GM12878 (cell line): ENCODE data around the gene C2orf68. TPM values are rescaled to one million over a fixed set of nuclear protein-coding genes. Genes with fewer than 3 reads are reported as not detected.

Experiments
- ATAC-seq: fragments of 200-7000 bp; cut with Tn5 transposase; 3 replicates; pipeline ENCODE4 v1.9.1; 2020; ENCODE audit warnings: mild to moderate bottlenecking, moderate library complexity
- BruUV-seq: library from RNA; stranded (reverse); fragments of 400-500 nt; replicated peaks from 2 replicates; lab custom pipeline; 2021; lab: Mats Ljungman, UMichigan
- CTCF ChIA-PET: fragments of 300-600 bp; sonication (Branson Sonifier 250); formaldehyde crosslinking; extraction: SDS; loops from one replicate; lab custom pipeline; 2021; ENCODE audit warnings: inconsistent platforms; lab: Yijun Ruan, JAX
- POLR2A ChIA-PET: fragments of 350-600 bp; formaldehyde crosslinking; extraction: SDS; loops from one replicate; lab custom pipeline; 2021; ENCODE audit warnings: inconsistent platforms; lab: Charles Lee
- RAD21 ChIA-PET: fragments of 300-600 bp; sonication (Branson Sonifier 250); formaldehyde crosslinking; loops from one replicate; lab custom pipeline; 2023; ENCODE audit warnings: antibody characterized with exemption; ENCODE audit not compliant: unreplicated experiment; lab: Charles Lee
- SMC1A ChIA-PET: fragments of 300-600 bp; sonication (Branson Sonifier 250); formaldehyde crosslinking; loops from one replicate; lab custom pipeline; 2023; ENCODE audit not compliant: unreplicated experiment, uncharacterized antibody; lab: Charles Lee
- DNase-seq: peaks from one replicate; pipeline ENCODE4 v3.0.0-alpha.2; 2011; ENCODE audit warnings: low read depth, low spot score
- FAIRE-seq: peaks from 3 replicates; lab custom pipeline; 2011; peaks lifted over from hg19 to GRCh38; lab: Jason Lieb, UNC
- H2AFZ ChIP-seq: 2 replicates; pipeline ENCODE4 v1.6.0; 2011; ENCODE audit warnings: low read depth, low read length, control low read depth; ENCODE audit not compliant: control insufficient read depth
- H3K27ac ChIP-seq: 2 replicates; pipeline ENCODE4 v1.5.1; 2011; ENCODE audit warnings: control low read depth; ENCODE audit not compliant: control insufficient read depth, insufficient read depth
- H3K27me3 ChIP-seq, 2 experiments: replicated peaks in 1 of 2; 2 replicates each; pipeline versions ENCODE4 v1.6.0 to v1.6.1; 2011; ENCODE audit warnings: low read length in 1 of 2; ENCODE audit not compliant: control insufficient read depth in 2 of 2, insufficient read depth in 2 of 2
- H3K36me3 ChIP-seq, 2 experiments: 2 replicates each; pipeline ENCODE4 v1.5.1; 2011; ENCODE audit warnings: low read length in 1 of 2; ENCODE audit not compliant: control insufficient read depth in 2 of 2, insufficient read depth in 2 of 2
- H3K4me1 ChIP-seq: 2 replicates; pipeline ENCODE4 v1.6.1; 2011; ENCODE audit warnings: mild to moderate bottlenecking, low read length, moderate library complexity, mixed read lengths; ENCODE audit not compliant: control insufficient read depth, insufficient read depth
- H3K4me2 ChIP-seq: 2 replicates; pipeline ENCODE4 v1.6.0; 2011; ENCODE audit warnings: control low read depth; ENCODE audit not compliant: control insufficient read depth, insufficient read depth
- H3K4me3 ChIP-seq: fragments of 200-600 bp; sonication (generic); 2 replicates; pipeline ENCODE4 v1.5.1; 2016
- H3K79me2 ChIP-seq: 2 replicates; pipeline ENCODE4 v1.6.0; 2011; ENCODE audit warnings: low read length; ENCODE audit not compliant: control insufficient read depth, insufficient read depth
- H3K9ac ChIP-seq: 2 replicates; pipeline ENCODE4 v1.8.0; 2011; ENCODE audit warnings: low read length, control low read depth, mixed read lengths; ENCODE audit not compliant: control insufficient read depth, insufficient read depth
- H3K9me3 ChIP-seq: replicated peaks from 3 replicates; pipeline ENCODE4 v1.5.1; 2011; ENCODE audit warnings: mild to moderate bottlenecking, low read length; ENCODE audit not compliant: control insufficient read depth, insufficient read depth
- H4K20me1 ChIP-seq: 2 replicates; pipeline ENCODE4 v1.6.0; 2011; ENCODE audit not compliant: control insufficient read depth, insufficient read depth
- BACH1 ChIP-seq: fragments of 450-650 bp; IDR thresholded peaks from 2 replicates; pipeline ENCODE4 v1.6.1; 2017; ENCODE audit warnings: mild to moderate bottlenecking, borderline replicate concordance
- BRCA1 ChIP-seq: IDR thresholded peaks from 2 replicates; pipeline ENCODE4 v1.6.1; 2011; ENCODE audit warnings: low read depth, low read length, improper control_type of control experiment
- DPF2 ChIP-seq: fragments of 450-650 bp; IDR thresholded peaks from 2 replicates; pipeline ENCODE4 v1.6.1; 2017; ENCODE audit warnings: mild to moderate bottlenecking
- EED ChIP-seq: sonication (generic); IDR thresholded peaks from 2 replicates; pipeline ENCODE4 v1.6.1; 2016; ENCODE audit warnings: antibody characterized with exemption, low read depth
- ETV6 ChIP-seq, 2 experiments: fragments of 450-650 bp in 1 of 2; IDR thresholded peaks in 1 of 2; conservative IDR thresholded peaks in 1 of 2; 2 replicates each; pipeline ENCODE4 v1.6.1; 2014; ENCODE audit warnings: antibody characterized with exemption in 1 of 2, borderline replicate concordance in 1 of 2, low read depth in 1 of 2, mild to moderate bottlenecking in 1 of 2, moderate library complexity in 1 of 2
- HDAC2 ChIP-seq: fragments of 200-600 bp; sonication (generic); IDR thresholded peaks from 2 replicates; pipeline ENCODE4 v1.6.1; 2017
- KDM1A ChIP-seq: fragments of 200-600 bp; sonication (generic); IDR thresholded peaks from 2 replicates; pipeline ENCODE4 v1.6.1; 2016; ENCODE audit warnings: borderline replicate concordance
- RB1 ChIP-seq: fragments of 450-650 bp; formaldehyde crosslinking; IDR thresholded peaks from 2 replicates; pipeline ENCODE4 v1.6.1; 2017; ENCODE audit warnings: mild to moderate bottlenecking, borderline replicate concordance
- RELB ChIP-seq: fragments of 450-650 bp; IDR thresholded peaks from 2 replicates; pipeline ENCODE4 v1.6.1; 2017; ENCODE audit warnings: low read depth, mild to moderate bottlenecking, moderate library complexity
- SMAD1 ChIP-seq: fragments of 450-650 bp; IDR thresholded peaks from 2 replicates; pipeline ENCODE4 v1.6.1; 2018; ENCODE audit warnings: mild to moderate bottlenecking, low read depth; ENCODE audit not compliant: partially characterized antibody
- SMAD5 ChIP-seq: IDR thresholded peaks from 2 replicates; pipeline ENCODE4 v1.6.1; 2016; ENCODE audit warnings: antibody characterized with exemption, low read depth
- SP1 ChIP-seq: IDR thresholded peaks from one replicate; pipeline ENCODE4 v1.6.1; 2011; ENCODE audit warnings: low read depth, low read length
- TBL1XR1 ChIP-seq: IDR thresholded peaks from 2 replicates; pipeline ENCODE4 v1.6.1; 2012; ENCODE audit warnings: low read depth, low read length, improper control_type of control experiment
- TCF7 ChIP-seq: IDR thresholded peaks from 2 replicates; pipeline ENCODE4 v1.6.1; 2014; ENCODE audit warnings: antibody characterized with exemption, borderline replicate concordance
- ZSCAN29 ChIP-seq: fragments of 450-650 bp; IDR thresholded peaks from 2 replicates; pipeline ENCODE4 v1.6.1; 2017; ENCODE audit warnings: mild to moderate bottlenecking, moderate library complexity
- WGBS: methylation state at CpG from one replicate; pipeline ENCODE4 v1.1.6; 2016; ENCODE audit warnings: low lambda C conversion rate; ENCODE audit not compliant: insufficient replicate concordance, insufficient coverage; ENCODE audit errors: missing lambda C conversion rate; 5-methylcytosine and 5-hydroxymethylcytosine counted together
- in situ Hi-C: fragments of 300-500 bp; cut with MboI; formaldehyde crosslinking; loops from 9 replicates; pipeline ENCODE4 v1.14.3; 2018; ENCODE audit warnings: mixed read lengths
- intact Hi-C: fragments of 100-400 bp; cut with micrococcal nuclease; formaldehyde crosslinking; loops from one replicate; pipeline ENCODE4 v1.14.2; 2022; ENCODE audit not compliant: unreplicated experiment
- polyA plus RNA-seq, 11 experiments: library from polyadenylated mRNA; depleted of rRNA in 4 of 11; unstranded in 6 of 11; stranded (reverse) in 5 of 11; fragments of >200 nt; fragmentation: Nextera tagmentation in 4 of 11; fragmentation: Illumina TruSeq in 1 of 11; extraction: Ambion mirVana in 4 of 11; extraction: Trizol in 1 of 11; gene quantifications; 1 replicate in 1 of 11; 2 replicates in 10 of 11; pipeline versions ENCODE4 v1.2.1 to v1.2.3, GENCODE V29; 2011 to 2016; ENCODE audit warnings: inconsistent platforms in 2 of 11, missing spikeins in 2 of 11, low read depth in 1 of 11
- total RNA-seq, 4 experiments: library from RNA; depleted of rRNA in 3 of 4; stranded (reverse); fragments of >200 nt in 3 of 4; fragmentation: Illumina TruSeq in 1 of 4; extraction: Trizol in 1 of 4; gene quantifications; 2 replicates each; pipeline versions ENCODE4 v1.2.1 to v1.2.3, GENCODE V29; 2013 to 2021
- TF ChIP-seq, protein P1 (sequence below): IDR thresholded peaks from 2 replicates; pipeline ENCODE4 v1.6.1; 2012; ENCODE audit warnings: mild to moderate bottlenecking, low read depth, low read length

C2orf68 gene
- total and polyA plus RNA-seq, 10 of the 15 experiments (the other 5 are each of a cell fraction or from before 2014, with no cell fraction given) = 12.7 to 56.1 (median 28.4) TPM

GRCh38 chr2:85577063-85577385, 34.8 kb downstream of the C2orf68 start (continued):
- TF ChIP-seq, protein P1, sequence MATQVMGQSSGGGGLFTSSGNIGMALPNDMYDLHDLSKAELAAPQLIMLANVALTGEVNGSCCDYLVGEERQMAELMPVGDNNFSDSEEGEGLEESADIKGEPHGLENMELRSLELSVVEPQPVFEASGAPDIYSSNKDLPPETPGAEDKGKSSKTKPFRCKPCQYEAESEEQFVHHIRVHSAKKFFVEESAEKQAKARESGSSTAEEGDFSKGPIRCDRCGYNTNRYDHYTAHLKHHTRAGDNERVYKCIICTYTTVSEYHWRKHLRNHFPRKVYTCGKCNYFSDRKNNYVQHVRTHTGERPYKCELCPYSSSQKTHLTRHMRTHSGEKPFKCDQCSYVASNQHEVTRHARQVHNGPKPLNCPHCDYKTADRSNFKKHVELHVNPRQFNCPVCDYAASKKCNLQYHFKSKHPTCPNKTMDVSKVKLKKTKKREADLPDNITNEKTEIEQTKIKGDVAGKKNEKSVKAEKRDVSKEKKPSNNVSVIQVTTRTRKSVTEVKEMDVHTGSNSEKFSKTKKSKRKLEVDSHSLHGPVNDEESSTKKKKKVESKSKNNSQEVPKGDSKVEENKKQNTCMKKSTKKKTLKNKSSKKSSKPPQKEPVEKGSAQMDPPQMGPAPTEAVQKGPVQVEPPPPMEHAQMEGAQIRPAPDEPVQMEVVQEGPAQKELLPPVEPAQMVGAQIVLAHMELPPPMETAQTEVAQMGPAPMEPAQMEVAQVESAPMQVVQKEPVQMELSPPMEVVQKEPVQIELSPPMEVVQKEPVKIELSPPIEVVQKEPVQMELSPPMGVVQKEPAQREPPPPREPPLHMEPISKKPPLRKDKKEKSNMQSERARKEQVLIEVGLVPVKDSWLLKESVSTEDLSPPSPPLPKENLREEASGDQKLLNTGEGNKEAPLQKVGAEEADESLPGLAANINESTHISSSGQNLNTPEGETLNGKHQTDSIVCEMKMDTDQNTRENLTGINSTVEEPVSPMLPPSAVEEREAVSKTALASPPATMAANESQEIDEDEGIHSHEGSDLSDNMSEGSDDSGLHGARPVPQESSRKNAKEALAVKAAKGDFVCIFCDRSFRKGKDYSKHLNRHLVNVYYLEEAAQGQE = no peak
- TF ChIP-seq, all 136 proteins: peak for 0

- TF ChIP-seq ETV6 (conservative IDR thresholded peaks at IDR 0.05 in 1 of 2, IDR thresholded peaks at IDR 0.05 in 1 of 2; ENCODE audit: borderline replicate concordance in 1 of 2, low read depth in 1 of 2) = no peak
- TF ChIP-seq RELB = no peak
- no peak for TF ChIP-seq HDAC2
- TF ChIP-seq DPF2 = no peak
- no peak for TF ChIP-seq SP1
- no peak for TF ChIP-seq TBL1XR1
- TF ChIP-seq TCF7 = no peak
- no peak for TF ChIP-seq BRCA1
- TF ChIP-seq BACH1 = no peak
- TF ChIP-seq ZSCAN29 = no peak
- no peak for TF ChIP-seq RB1
- TF ChIP-seq SMAD1 = no peak
- TF ChIP-seq SMAD5 = no peak
- TF ChIP-seq EED = no peak
- no peak for TF ChIP-seq KDM1A
- TF ChIP-seq, all 136 proteins: peak for 0
- Histone ChIP-seq H3K9ac (no peak overlapping the region), H3K27me3 (no peaks in the 10 kb centered on the region; a peak in 2 of 4 replicates), H3K79me2 (peaks cover 26% of the 10 kb centered on the region), H3K36me3 (no peaks in the 10 kb centered on the region), H4K20me1 (no peaks in the 10 kb centered on the region), H3K4me1 (peaks cover 13% of the 10 kb centered on the region), H3K4me3 (no peak overlapping the region), H2AFZ (no peak overlapping the region), H3K9me3 (no peaks in the 10 kb centered on the region), H3K27ac (no peak overlapping the region), H3K4me2 (no peak overlapping the region)
- FAIRE-seq (no peak), DNase-seq (no peak), ATAC-seq (no peak)
- SMC1A ChIA-PET = interaction anchor here (0.6 to 4.4 kb wide), 3 partner anchors 9 to 20 kb away, joined by 3 to 20 read pairs (median 3); partner anchors contain the start of gene RNF181
- intact Hi-C loops = no loop called here
- POLR2A ChIA-PET = no interaction called here
- RAD21 ChIA-PET = interaction anchor here (0.7 kb wide), 2 partner anchors 25 to 135 kb away, joined by 3 to 4 read pairs; no protein-coding TSS in a partner anchor
- WGBS = 81% methylated on average over 8 of the region's 8 CpGs
- in situ Hi-C loops = no loop called here
- CTCF ChIA-PET = interaction anchor here (0.6 to 1.2 kb wide), 5 partner anchors 12 to 555 kb away, joined by 3 to 4 read pairs (median 3); partner anchors contain the start of gene MAT2A
- no TSS peak for BruUV-seq
Observed at GRCh38 chr2:85575739-85576138, 36.1 kb downstream of the C2orf68 start.
